GM18873 (cell line): ENCODE results near the gene GMDS.

Experiments
- ATAC-seq: cut with Tn5 transposase; IDR thresholded peaks from one replicate; pipeline ENCODE4 v1.9.1; 2021; ENCODE audit warnings: mild to moderate bottlenecking, moderate library complexity, moderate number of reproducible peaks; ENCODE audit not compliant: unreplicated experiment, low FRiP score

Gene GMDS

DNA sequence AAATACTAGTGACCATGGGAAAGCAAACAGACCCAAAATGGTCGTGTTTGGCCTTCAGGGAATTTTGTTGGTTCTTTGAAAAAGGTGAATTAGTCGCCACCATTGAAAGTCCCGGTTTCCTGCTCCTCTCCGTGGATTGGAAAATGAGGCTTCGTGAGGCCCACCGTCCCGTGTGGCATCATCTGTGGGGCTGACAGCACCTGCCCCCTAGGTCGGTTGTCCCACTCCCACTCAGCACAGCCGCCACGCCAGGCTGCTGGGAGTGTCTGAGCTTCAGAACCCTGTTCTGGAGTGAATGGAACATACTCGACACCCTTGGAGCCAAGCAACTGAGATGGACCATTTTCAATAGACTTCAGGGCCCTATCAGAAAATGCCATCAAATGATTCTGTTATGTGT is 668.7 kb downstream of the GMDS start:
- no peak for ATAC-seq

DNA sequence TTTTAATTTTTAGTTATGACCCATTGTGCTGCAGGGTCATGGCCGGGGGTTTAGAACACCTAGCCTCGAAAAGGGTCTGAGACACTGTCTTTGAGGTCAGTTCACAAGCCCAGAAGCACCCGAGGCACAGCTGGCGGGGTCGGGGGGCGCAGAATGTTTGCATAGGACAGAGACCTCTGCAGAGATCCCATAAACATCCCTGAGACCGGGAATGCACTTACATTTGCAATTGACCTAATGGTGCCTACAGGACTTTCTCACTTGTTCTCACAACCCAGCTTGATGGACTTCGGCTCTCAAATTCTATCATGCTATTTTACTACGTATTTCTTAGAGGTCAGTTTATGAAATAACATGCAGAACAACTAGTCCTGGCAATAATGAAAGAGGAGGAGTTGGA is 669.2 kb downstream of the GMDS start:
- ATAC-seq, result no peak

DNA sequence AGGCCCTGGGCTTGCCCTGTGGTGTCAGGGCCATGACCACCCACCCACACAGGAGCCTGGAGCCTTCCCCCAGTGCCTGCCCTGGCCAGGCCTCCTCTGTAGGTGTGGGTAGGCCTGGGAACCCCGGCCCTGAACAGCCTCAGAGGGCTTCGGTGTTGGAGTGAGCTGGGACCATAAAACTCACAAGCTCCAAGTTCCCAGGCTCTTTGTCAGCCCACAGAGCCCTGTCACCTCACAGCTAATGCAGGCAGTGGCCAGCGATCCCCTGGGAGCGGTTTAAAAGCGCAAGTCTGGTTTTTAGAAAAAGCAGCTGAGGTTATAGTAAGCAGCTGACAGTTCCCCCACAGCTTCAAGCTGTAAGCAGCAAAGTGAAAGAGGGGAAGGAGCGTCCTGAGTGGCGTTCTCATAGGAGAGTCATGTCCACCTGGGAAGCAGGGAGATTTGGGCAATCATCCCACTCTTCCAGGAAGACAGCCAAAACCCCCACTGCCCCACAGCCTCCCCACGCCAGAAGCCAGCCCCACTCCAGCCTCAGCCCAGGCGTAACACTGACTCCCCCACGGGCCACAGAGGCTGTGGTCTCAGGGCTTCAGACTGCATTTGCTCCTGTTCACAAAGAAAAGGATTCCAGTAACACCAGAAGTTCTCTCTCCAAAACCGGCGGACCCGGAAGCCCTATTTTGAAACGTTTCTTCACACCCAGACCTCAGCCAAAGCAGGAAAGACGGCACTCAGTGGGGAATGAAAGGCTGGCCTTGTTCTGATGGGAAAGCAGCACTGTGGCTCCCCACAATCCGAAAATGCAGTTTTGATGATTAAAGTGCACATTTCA is 670.0 kb downstream of the GMDS start:
- no peak for ATAC-seq

DNA sequence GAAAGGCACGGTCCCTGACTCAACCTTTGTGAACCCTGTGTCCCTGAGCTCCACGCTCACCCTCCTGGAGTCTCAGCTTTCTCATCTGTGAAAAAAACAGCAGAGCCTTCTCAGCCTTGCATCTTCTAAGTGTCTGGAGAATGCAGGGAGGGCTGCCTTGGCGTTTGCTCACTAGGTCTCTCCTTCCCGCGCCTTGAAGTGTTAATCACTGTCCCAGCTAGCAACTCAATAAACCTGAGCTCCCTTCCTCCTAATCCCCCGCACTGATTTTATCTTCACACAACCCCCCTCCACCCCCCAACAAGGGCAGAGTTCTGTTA is 670.6 kb downstream of the GMDS start:
- no peak for ATAC-seq

DNA sequence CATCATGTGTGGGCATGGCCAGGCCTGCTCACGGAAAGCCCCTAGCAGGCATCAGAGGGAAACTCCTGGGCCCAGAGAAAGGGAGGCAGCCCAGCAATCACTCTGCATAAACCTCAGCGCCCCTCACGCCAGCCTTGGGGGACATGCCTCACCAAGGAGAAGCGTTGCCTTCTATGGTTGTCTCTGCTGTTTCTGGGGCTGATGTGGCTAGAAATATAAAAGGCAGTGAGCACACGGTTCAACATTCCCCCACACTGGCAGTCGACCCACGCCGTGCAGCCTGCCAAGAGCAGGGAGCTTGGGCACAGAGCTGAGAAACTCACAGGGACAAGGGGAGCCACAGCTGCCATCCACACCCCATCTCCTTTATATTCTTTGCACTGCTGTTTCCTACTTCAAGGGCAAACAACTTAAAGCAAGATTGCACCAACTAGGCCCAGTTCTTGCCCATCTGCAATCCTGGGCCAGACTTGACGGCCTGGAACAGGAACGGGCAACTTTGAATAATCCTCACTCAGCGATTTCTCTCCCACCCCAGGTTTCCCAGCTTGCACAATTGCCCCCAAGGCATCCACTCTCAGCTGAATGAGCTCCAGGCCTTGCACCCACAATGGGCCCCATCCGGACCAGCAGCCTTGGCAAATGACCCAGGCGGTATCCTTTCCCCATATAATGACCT is 671.2 kb downstream of the GMDS start:
- no peak for ATAC-seq
